Tibial nerve (tissue), 3 donors: ENCODE measurements around the gene HLA-E.

ENCODE experiments used
- CTCF ChIP-seq, 5 experiments: fragments of 200-600 bp in 3 of 5; fragments of 450-650 bp in 2 of 5; sonication (generic) in 3 of 5; IDR thresholded peaks; one replicate each; pipeline ENCODE4 v1.5.1; 2016 to 2019; ENCODE audit warnings: antibody characterized with exemption in 5 of 5, mild to moderate bottlenecking in 3 of 5, moderate library complexity in 2 of 5
- POLR2A ChIP-seq, 2 donors: fragments of 450-650 bp; IDR thresholded peaks; one replicate each; pipeline ENCODE4 v1.6.1; 2017; ENCODE audit warnings: antibody characterized with exemption in 2 of 2, mild to moderate bottlenecking in 2 of 2, moderate library complexity in 2 of 2

- TF ChIP-seq POLR2A (IDR thresholded peaks at IDR 0.05) (no peak), CTCF (IDR thresholded peaks at IDR 0.05) (no peak)
Observed at GRCh38 chr6:30485236-30485635, 4.1 kb upstream of the HLA-E start.
